Left lung (tissue), 10 donors: ENCODE results near the gene CHST13. TPM values are rescaled to one million over a fixed set of nuclear protein-coding genes. Genes with fewer than 3 reads are reported as not detected.

Source experiments
- ATAC-seq: fragments of 200-7000 bp; cut with Tn5 transposase; one replicate; pipeline ENCODE4 v1.9.1; 2020; ENCODE audit warnings: moderate library complexity
- DNase-seq, 4 donors: peaks; one replicate each; pipeline ENCODE4 v3.0.0-alpha.2; 2013 to 2020
- H3K27ac ChIP-seq, 2 donors: fragments of 200-600 bp; sonication (generic) in 1 of 2; one replicate each; pipeline versions ENCODE4 v1.5.0 to v1.8.0; 2020 to 2021
- H3K27me3 ChIP-seq, 2 donors: fragments of 200-600 bp; sonication (generic) in 1 of 2; one replicate each; pipeline versions ENCODE4 v1.5.0 to v1.8.0; 2020 to 2021
- H3K36me3 ChIP-seq, 2 donors: fragments of 200-600 bp; sonication (generic) in 1 of 2; one replicate each; pipeline versions ENCODE4 v1.5.0 to v1.8.0; 2020 to 2021
- H3K4me1 ChIP-seq, 2 donors: fragments of 200-600 bp; one replicate each; pipeline ENCODE4 v1.8.0; 2021
- H3K4me3 ChIP-seq, 2 donors: fragments of 200-600 bp; sonication (generic) in 1 of 2; one replicate each; pipeline versions ENCODE4 v1.5.0 to v1.8.0; 2020 to 2021; ENCODE audit warnings: mild to moderate bottlenecking in 1 of 2
- H3K9me3 ChIP-seq, 2 donors: fragments of 200-600 bp; sonication (generic) in 1 of 2; one replicate each; pipeline versions ENCODE4 v1.5.0 to v1.8.0; 2020 to 2021
- intact Hi-C, 2 donors: fragments of 100-400 bp; cut with DNase I; formaldehyde crosslinking; loops; one replicate each; pipeline versions ENCODE4 v1.11.2 to v1.14.2; 2022
- polyA plus RNA-seq, 6 donors: library from polyadenylated mRNA; unstranded; fragments of 120-200 nt; gene quantifications; one replicate each; pipeline ENCODE4 v1.2.1, GENCODE V29; 2013; ENCODE audit not compliant: insufficient read length in 6 of 6
- total RNA-seq, 2 donors: library from RNA; stranded (reverse); fragmentation: NEBNext Ultra II Directional; extraction: Animal tissue kit (Norgen Biotek cat#: 25700); gene quantifications; one replicate each; pipeline ENCODE4 v1.2.1, GENCODE V29; 2021
- TF ChIP-seq, protein P1 (sequence below), 2 donors: fragments of 200-600 bp; sonication (generic) in 1 of 2; IDR thresholded peaks; one replicate each; pipeline versions ENCODE4 v1.5.0 to v1.8.0; 2021; ENCODE audit warnings: antibody characterized with exemption in 2 of 2
- donor health status: DM: no; HTN: yes; CAD: no.
- donor health status: DM: no; HTN: no; CAD: no.

CHST13 gene
- total and polyA plus RNA-seq, 8 donors, result 0.11 to 3.0 (median 0.24) TPM

DNA sequence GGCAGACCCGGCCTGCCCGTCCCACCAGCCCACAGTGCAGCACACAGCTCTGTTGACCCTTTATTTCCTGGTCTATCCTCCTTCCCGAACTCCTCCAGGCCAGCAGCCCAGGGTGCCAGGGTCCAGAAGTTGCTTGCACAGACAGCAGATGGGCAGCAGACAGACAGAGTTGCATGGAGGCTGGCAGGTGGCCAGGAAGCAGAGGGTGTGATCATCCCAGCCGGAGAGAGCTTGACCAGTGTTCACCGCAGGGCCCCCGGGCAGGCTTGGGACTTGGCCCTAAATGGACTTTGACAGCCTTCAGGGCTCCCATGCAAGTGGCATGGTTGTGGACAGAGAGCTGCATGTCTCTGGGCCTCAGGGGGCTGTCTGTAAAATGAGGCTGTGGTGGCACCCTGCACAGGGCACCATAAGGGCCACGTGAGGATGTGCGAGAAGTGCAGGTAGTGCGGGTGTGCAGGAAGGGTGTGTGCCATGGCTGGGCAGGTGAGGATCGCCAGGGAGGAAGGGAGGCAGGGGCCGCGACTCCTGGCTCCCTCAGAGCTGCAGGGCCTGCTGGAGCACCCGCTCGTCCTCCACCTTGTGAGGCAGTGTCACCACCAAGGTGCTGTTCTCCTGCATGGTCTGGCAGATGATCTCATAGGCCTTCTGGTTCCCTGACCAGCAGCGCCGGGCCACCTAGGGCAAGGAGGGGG lies 42.0 kb upstream of the CHST13 start:
- Histone ChIP-seq H3K36me3 (no peaks in the 10 kb centered on the region), H3K27me3 (no peaks in the 10 kb centered on the region), H3K4me3 (no peak overlapping the region), H3K27ac (no peak overlapping the region), H3K4me1 (peaks cover 0 to 2% of the 10 kb centered on the region in 2 donors), H3K9me3 (no peaks in the 10 kb centered on the region)
- DNase-seq (peak in 1 of 4 donors; percentile 70), ATAC-seq (no peak)
- intact Hi-C loops, result no loop called here
- TF ChIP-seq, protein P1, sequence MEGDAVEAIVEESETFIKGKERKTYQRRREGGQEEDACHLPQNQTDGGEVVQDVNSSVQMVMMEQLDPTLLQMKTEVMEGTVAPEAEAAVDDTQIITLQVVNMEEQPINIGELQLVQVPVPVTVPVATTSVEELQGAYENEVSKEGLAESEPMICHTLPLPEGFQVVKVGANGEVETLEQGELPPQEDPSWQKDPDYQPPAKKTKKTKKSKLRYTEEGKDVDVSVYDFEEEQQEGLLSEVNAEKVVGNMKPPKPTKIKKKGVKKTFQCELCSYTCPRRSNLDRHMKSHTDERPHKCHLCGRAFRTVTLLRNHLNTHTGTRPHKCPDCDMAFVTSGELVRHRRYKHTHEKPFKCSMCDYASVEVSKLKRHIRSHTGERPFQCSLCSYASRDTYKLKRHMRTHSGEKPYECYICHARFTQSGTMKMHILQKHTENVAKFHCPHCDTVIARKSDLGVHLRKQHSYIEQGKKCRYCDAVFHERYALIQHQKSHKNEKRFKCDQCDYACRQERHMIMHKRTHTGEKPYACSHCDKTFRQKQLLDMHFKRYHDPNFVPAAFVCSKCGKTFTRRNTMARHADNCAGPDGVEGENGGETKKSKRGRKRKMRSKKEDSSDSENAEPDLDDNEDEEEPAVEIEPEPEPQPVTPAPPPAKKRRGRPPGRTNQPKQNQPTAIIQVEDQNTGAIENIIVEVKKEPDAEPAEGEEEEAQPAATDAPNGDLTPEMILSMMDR (IDR thresholded peaks at IDR 0.05), result no peak

DNA sequence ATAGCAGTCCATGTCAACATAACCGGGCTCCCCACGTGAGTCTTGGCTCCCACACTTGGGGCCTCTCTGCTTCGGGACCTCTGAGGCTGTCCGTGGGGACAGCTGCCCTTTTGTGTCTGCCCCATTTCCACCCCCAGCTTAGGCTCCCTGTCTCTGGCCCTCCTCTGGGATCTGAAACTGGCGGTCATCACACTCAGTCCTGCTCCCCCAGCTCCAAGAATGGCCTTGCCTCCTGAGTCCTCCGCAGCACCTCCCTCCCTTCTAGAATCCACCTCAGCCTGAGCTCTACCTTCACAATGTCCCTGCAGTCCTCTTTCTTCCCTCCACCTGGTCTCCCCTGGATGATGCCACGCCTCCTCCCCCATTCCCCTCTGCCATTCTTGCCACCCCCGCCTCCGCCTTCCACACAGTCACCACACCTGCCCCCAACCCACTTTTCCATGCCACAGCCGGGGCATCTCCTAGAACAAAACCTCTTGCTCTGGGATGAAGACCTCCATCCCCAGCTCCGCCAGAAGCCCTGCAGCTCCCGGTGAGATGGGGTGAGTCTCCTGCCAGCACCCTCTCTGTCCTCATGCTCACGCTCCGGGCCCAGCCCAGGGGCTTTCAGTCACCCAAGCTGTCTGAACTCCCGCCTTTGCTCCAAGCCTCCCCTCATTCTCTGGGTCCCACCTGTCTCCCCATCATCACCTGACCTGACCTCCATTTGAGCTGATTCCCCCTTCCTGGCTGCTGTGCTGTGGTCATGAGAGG lies 41.3 kb upstream of the CHST13 start:
- peak in 1 of 4 donors; percentile 50 for DNase-seq
- Histone ChIP-seq H3K27me3 (no peaks in the 10 kb centered on the region), H3K27ac (no peak overlapping the region), H3K4me1 (peaks cover 0 to 10% of the 10 kb centered on the region in 2 donors), H3K36me3 (no peaks in the 10 kb centered on the region), H3K9me3 (no peaks in the 10 kb centered on the region), H3K4me3 (no peak overlapping the region)
- intact Hi-C loops, result no loop called here
- TF ChIP-seq, protein P1 (IDR thresholded peaks at IDR 0.05), result no peak
- no peak for ATAC-seq

DNA sequence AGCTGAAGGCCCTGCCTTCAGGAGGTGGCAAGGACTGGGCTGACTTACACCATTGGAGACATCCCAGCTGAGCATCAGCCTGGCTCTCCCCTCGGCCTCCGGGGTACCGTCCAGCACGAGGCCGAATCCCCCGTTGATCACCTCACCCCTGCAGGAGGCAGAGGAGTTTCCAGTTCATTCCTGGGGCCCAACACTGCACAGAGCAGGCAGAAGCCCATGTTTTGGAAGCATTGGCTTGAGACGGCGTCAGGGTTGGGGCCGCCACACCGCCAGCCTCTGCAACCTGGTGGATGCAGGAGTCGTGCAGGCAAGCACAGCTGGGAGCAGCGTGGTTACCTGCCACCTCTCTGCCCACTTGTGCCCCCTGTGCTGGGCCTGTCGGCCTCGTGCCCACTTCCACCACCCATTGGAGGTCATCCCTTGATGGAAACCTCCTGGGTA lies 40.6 kb upstream of the CHST13 start:
- ATAC-seq (no peak), DNase-seq (peak in 1 of 4 donors; percentile 65)
- peaks cover 0 to 15% of the 10 kb centered on the region in 2 donors for H3K4me1 ChIP-seq
- H3K27ac ChIP-seq, result no peak overlapping the region
- no peaks in the 10 kb centered on the region for H3K27me3 ChIP-seq
- TF ChIP-seq, protein P1 (IDR thresholded peaks at IDR 0.05), result no peak
- intact Hi-C loops, result no loop called here
- no peaks in the 10 kb centered on the region for H3K36me3 ChIP-seq
- no peak overlapping the region for H3K4me3 ChIP-seq
- no peaks in the 10 kb centered on the region for H3K9me3 ChIP-seq

DNA sequence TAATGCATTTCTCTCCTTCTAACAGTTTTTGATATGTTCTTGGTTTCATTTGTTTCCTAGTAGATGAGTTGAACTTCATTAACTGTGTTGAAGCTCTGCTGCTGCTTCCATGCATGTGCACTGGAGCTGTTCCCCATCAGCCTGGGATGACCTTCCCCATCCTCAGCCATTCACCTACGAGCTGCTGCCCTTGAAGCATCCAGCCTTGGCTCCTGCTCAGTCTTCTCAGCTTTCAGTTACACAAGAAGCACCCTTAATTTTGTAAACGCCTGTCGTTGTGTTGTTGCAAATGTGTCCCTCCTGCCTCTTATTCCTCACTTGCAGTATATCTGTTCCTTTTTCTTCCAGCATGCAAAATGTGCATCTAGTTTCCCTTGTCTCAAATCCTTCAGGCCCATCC lies 39.8 kb upstream of the CHST13 start:
- TF ChIP-seq, protein P1 (IDR thresholded peaks at IDR 0.05), result no peak
- no peaks in the 10 kb centered on the region for H3K9me3 ChIP-seq
- H3K4me3 ChIP-seq, result no peak overlapping the region
- no peaks in the 10 kb centered on the region for H3K36me3 ChIP-seq
- DNase-seq (no peak), ATAC-seq (no peak)
- peaks cover 0 to 15% of the 10 kb centered on the region in 2 donors for H3K4me1 ChIP-seq
- H3K27me3 ChIP-seq, result no peaks in the 10 kb centered on the region
- H3K27ac ChIP-seq, result no peak overlapping the region
- intact Hi-C loops, result no loop called here

DNA sequence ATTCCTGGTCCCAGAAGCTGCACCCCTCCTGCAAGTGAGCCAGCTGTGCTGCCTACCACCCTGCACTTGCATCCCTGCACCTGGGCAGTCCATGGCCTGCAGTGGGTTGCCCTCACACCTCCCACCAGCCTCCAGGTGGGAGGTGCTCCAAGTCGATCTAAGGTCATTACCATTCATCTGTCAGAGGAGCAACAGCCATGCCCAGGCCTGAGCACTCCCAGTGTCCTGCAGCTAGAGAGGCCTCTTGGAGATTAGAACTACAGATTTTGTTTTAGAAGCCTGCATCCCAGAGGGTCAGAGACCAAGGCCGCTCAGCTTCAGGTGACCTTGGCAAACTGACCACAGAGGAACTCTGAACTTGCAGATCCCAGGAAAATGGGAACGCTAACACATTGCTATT lies 39.3 kb upstream of the CHST13 start:
- TF ChIP-seq, protein P1 (IDR thresholded peaks at IDR 0.05), result no peak
- intact Hi-C loops, result no loop called here
- DNase-seq (peak in 1 of 4 donors; percentile 28), ATAC-seq (no peak)
- no peaks in the 10 kb centered on the region for H3K9me3 ChIP-seq
- no peaks in the 10 kb centered on the region for H3K27me3 ChIP-seq
- H3K36me3 ChIP-seq, result no peaks in the 10 kb centered on the region
- peaks cover 0 to 15% of the 10 kb centered on the region in 2 donors for H3K4me1 ChIP-seq
- H3K27ac ChIP-seq, result no peak overlapping the region
- no peak overlapping the region for H3K4me3 ChIP-seq
